Activated naive CD4-positive, alpha-beta T cell treated with anti-CD3 and anti-CD28 coated beads, Interleukin-2, amount 50 U/mL, for 72 hours (primary cell): ENCODE data around the gene FNDC4. TPM values are rescaled to one million over a fixed set of nuclear protein-coding genes. Genes with fewer than 3 reads are reported as not detected.

Experiments
- ATAC-seq, 2 donors: fragments of 150-1000 bp; cut with Tn5 transposase; 2 replicates each; pipeline ENCODE4 v1.10.0; 2021; ENCODE audit warnings: mild to moderate bottlenecking in 2 of 2, moderate library complexity in 2 of 2
- DNase-seq, 2 donors: peaks; one replicate each; pipeline ENCODE4 v3.0.0; 2021 to 2022; ENCODE audit warnings: low spot score in 2 of 2
- H3K27ac Mint-ChIP-seq, 2 donors: one replicate each; pipeline ENCODE4 v1.8.0; 2022; ENCODE audit warnings: mild to moderate bottlenecking in 2 of 2, mixed read lengths in 2 of 2
- H3K36me3 Mint-ChIP-seq, 2 donors: one replicate each; pipeline ENCODE4 v1.8.0; 2022; ENCODE audit warnings: mixed read lengths in 2 of 2
- H3K9me3 Mint-ChIP-seq, 2 donors: one replicate each; pipeline ENCODE4 v1.8.0; 2022; ENCODE audit warnings: mixed read lengths in 2 of 2
- total RNA-seq, 2 donors: library from RNA; stranded (reverse); gene quantifications; one replicate each; pipeline ENCODE4 v1.2.3, GENCODE V29; 2022

Gene FNDC4
- total RNA-seq, 2 donors from 2014 or later = not detected

- DNase-seq (no peak), ATAC-seq (no peak)
- Mint-ChIP-seq H3K9me3 (no peaks in the 10 kb centered on the region), H3K36me3 (peaks cover 4 to 9% of the 10 kb centered on the region in 2 donors), H3K27ac (peak overlapping the region in 1 of 2 donors; percentile 18)
Observed at GRCh38 chr2:27445615-27446014, 49.4 kb downstream of the FNDC4 start.

- no peak for DNase-seq
- H3K9me3 Mint-ChIP-seq = no peaks in the 10 kb centered on the region
- peaks cover 8 to 12% of the 10 kb centered on the region in 2 donors for H3K36me3 Mint-ChIP-seq
- H3K27ac Mint-ChIP-seq = peak overlapping the region in 1 of 2 donors; percentile 58
- no peak for ATAC-seq
Observed at GRCh38 chr2:27445155-27445554, 49.8 kb downstream of the FNDC4 start.

- peak; percentile 6 to 21 for ATAC-seq
- no peak for DNase-seq
- Mint-ChIP-seq H3K27ac (peak overlapping the region; percentile 31 to 73), H3K36me3 (peaks cover 19 to 21% of the 10 kb centered on the region in 2 donors), H3K9me3 (no peaks in the 10 kb centered on the region)
Observed at GRCh38 chr2:27442920-27443282, 52.1 kb downstream of the FNDC4 start.

GRCh38 chr2:27441958-27442919, 52.8 kb downstream of the FNDC4 start, which contains the start of gene KRTCAP3:
Gene KRTCAP3 (plus strand): TSS chr2:27442381. CDS start chr2:27442413, 32 bp downstream.
- peaks cover 19 to 21% of the 10 kb centered on the region in 2 donors for H3K36me3 Mint-ChIP-seq
- peak; percentile 41 to 71 for ATAC-seq
- peak within 1 kb of the TSS; percentile 44 to 73 for H3K27ac Mint-ChIP-seq
- peak in 1 of 2 donors; percentile 30 for DNase-seq
- H3K9me3 Mint-ChIP-seq = no peaks in the 10 kb centered on the region

Other genes with a start within 250 kb of the FNDC4 start
- gene SLC30A3, start 232.2 kb downstream of the FNDC4 start, total RNA-seq = under 1 TPM; 0.68 to 0.88 TPM
- gene DNAJC5G, start 219.8 kb downstream of the FNDC4 start, total RNA-seq = not detected
- not detected for gene TRIM54, start 212.8 kb downstream of the FNDC4 start, total RNA-seq
- gene UCN, start 186.8 kb downstream of the FNDC4 start, total RNA-seq = 1 to 10 TPM; 1.6 to 3.6 TPM
- gene MPV17, start 172.1 kb downstream of the FNDC4 start, total RNA-seq = 100 to 1,000 TPM in 1 of 2 donors, 10 to 100 TPM in 1; 90.1 to 111 TPM
- 10 to 100 TPM; 62.1 to 76.0 TPM for gene GTF3C2, start 138.4 kb downstream of the FNDC4 start, total RNA-seq
- 10 to 100 TPM; 34.2 to 51.1 TPM for gene EIF2B4, start 124.9 kb downstream of the FNDC4 start, total RNA-seq
- gene SNX17, start 124.6 kb downstream of the FNDC4 start, total RNA-seq = 10 to 100 TPM; 56.4 to 82.1 TPM
- gene ZNF513, start 114.5 kb downstream of the FNDC4 start, total RNA-seq = 10 to 100 TPM; 10.7 to 12.4 TPM
- 100 to 1,000 TPM; 122 to 127 TPM for gene PPM1G, start 85.6 kb downstream of the FNDC4 start, total RNA-seq
- gene NRBP1, start 66.6 kb downstream of the FNDC4 start, total RNA-seq = 10 to 100 TPM; 76.0 to 80.8 TPM
- gene KRTCAP3, start 52.8 kb downstream of the FNDC4 start, total RNA-seq = 1 to 10 TPM; 7.9 to 8.3 TPM
- gene IFT172, start 5.5 kb downstream of the FNDC4 start, total RNA-seq = 10 to 100 TPM; 15.8 to 16.4 TPM
- not detected for gene GCKR, start 1.6 kb upstream of the FNDC4 start, total RNA-seq
- 10 to 100 TPM; 38.0 to 40.6 TPM for gene ZNF512, start 87.8 kb upstream of the FNDC4 start, total RNA-seq
- under 1 TPM in 1 of 2 donors, not detected in 1; 0.19 TPM for gene CCDC121, start 133.8 kb upstream of the FNDC4 start, total RNA-seq
- 10 to 100 TPM; 38.9 to 43.0 TPM for gene GPN1, start 133.8 kb upstream of the FNDC4 start, total RNA-seq
- gene SUPT7L, start 168.4 kb upstream of the FNDC4 start, total RNA-seq = 10 to 100 TPM; 30.3 to 35.7 TPM
- 10 to 100 TPM; 23.9 to 28.1 TPM for gene SLC4A1AP, start 168.7 kb upstream of the FNDC4 start, total RNA-seq